Upper lobe of left lung (tissue), 6 donors: ENCODE results near the gene LLCFC1. TPM values are rescaled to one million over a fixed set of nuclear protein-coding genes. Genes with fewer than 3 reads are reported as not detected.

Source experiments
- ATAC-seq, 2 donors: fragments of 200-7000 bp; cut with Tn5 transposase; one replicate each; pipeline ENCODE4 v1.9.1; 2022; ENCODE audit warnings: mild to moderate bottlenecking in 2 of 2, moderate library complexity in 2 of 2; ENCODE audit not compliant: low FRiP score in 2 of 2
- DNase-seq, 2 donors: peaks; one replicate each; pipeline ENCODE4 v3.0.0-alpha.2; 2019 to 2020
- H3K27ac ChIP-seq, 4 donors: fragments of 200-600 bp; sonication (generic); one replicate each; pipeline ENCODE4 v1.5.1; 2016 to 2019
- H3K27me3 ChIP-seq, 4 donors: fragments of 200-600 bp; sonication (generic); one replicate each; pipeline ENCODE4 v1.5.1; 2017 to 2019
- H3K36me3 ChIP-seq, 4 donors: fragments of 200-600 bp; sonication (generic); one replicate each; pipeline ENCODE4 v1.5.1; 2016 to 2019
- H3K4me1 ChIP-seq, 4 donors: fragments of 200-600 bp; sonication (generic); one replicate each; pipeline ENCODE4 v1.5.1; 2018 to 2019
- H3K4me3 ChIP-seq, 4 donors: fragments of 200-600 bp; sonication (generic); one replicate each; pipeline ENCODE4 v1.5.1; 2017 to 2019; ENCODE audit warnings: mild to moderate bottlenecking in 2 of 4, moderate library complexity in 1 of 4
- H3K9me3 ChIP-seq, 4 donors: fragments of 200-600 bp; sonication (generic); one replicate each; pipeline ENCODE4 v1.5.1; 2018 to 2019
- EP300 ChIP-seq, 4 donors: sonication (generic); formaldehyde crosslinking; IDR thresholded peaks; one replicate each; pipeline ENCODE4 v1.5.1; 2017; ENCODE audit warnings: antibody characterized with exemption in 4 of 4, control low read depth in 2 of 4
- POLR2A ChIP-seq, 4 donors: fragments of 450-650 bp; IDR thresholded peaks; one replicate each; pipeline ENCODE4 v1.5.1; 2016 to 2017; ENCODE audit warnings: antibody characterized with exemption in 4 of 4, mild to moderate bottlenecking in 2 of 4
- POLR2AphosphoS5 ChIP-seq, 2 donors: sonication (generic); formaldehyde crosslinking; IDR thresholded peaks; one replicate each; pipeline ENCODE4 v1.5.1; 2017; ENCODE audit warnings: antibody characterized with exemption in 2 of 2
- WGBS, 2 donors: methylation state at CpG; one replicate each; pipeline ENCODE4 v1.1.5; 2017 to 2018; 5-methylcytosine and 5-hydroxymethylcytosine counted together
- total RNA-seq, 6 donors: library from RNA; depleted of rRNA in 4 of 6; stranded (reverse); fragments of >200 nt in 4 of 6; gene quantifications; one replicate each; pipeline versions ENCODE4 v1.1.0 to v1.2.1, GENCODE V29; 2016 to 2021
- TF ChIP-seq, protein P1 (sequence below), 6 experiments: fragments of 450-650 bp in 4 of 6; fragments of 200-600 bp in 2 of 6; sonication (generic) in 2 of 6; IDR thresholded peaks; one replicate each; pipeline ENCODE4 v1.5.1; 2016 to 2019; ENCODE audit warnings: antibody characterized with exemption in 6 of 6
- donor health status: DM: no; HTN: no; CAD: no; lungs with moderate emphysema.
- donor health status: DM: no; HTN: yes; CAD: no; lungs with severe emphysema.

Gene LLCFC1
- total RNA-seq, 6 donors from 2014 or later, result not detected

DNA sequence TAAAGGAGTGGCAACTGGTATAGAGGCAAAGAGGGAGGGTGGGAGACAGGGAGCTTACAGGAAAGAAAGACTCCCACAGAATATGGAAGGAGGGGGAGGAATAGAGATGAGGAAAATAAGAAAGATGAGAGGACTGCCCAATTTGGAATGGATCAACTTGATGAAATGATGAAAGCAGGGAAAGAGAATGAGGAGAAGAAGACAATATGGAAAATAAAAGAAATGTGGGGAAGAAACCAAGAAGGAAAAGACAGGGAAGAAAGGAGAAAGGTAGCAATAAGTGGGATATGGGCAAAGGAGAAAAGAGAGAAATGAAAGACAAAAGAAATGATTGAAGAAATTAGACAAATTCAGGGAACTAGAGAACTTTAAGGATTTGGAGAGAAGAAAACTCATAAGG, 19.9 kb downstream of the LLCFC1 start:
- Histone ChIP-seq H3K27ac (no peak overlapping the region), H3K36me3 (no peaks in the 10 kb centered on the region), H3K4me1 (no peaks in the 10 kb centered on the region), H3K27me3 (no peaks in the 10 kb centered on the region), H3K9me3 (peaks cover 0 to 5% (median 3%) of the 10 kb centered on the region in 4 donors), H3K4me3 (no peak overlapping the region)
- TF ChIP-seq, protein P1, sequence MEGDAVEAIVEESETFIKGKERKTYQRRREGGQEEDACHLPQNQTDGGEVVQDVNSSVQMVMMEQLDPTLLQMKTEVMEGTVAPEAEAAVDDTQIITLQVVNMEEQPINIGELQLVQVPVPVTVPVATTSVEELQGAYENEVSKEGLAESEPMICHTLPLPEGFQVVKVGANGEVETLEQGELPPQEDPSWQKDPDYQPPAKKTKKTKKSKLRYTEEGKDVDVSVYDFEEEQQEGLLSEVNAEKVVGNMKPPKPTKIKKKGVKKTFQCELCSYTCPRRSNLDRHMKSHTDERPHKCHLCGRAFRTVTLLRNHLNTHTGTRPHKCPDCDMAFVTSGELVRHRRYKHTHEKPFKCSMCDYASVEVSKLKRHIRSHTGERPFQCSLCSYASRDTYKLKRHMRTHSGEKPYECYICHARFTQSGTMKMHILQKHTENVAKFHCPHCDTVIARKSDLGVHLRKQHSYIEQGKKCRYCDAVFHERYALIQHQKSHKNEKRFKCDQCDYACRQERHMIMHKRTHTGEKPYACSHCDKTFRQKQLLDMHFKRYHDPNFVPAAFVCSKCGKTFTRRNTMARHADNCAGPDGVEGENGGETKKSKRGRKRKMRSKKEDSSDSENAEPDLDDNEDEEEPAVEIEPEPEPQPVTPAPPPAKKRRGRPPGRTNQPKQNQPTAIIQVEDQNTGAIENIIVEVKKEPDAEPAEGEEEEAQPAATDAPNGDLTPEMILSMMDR (IDR thresholded peaks at IDR 0.05), result no peak
- TF ChIP-seq POLR2A (IDR thresholded peaks at IDR 0.05) (no peak), POLR2AphosphoS5 (IDR thresholded peaks at IDR 0.05) (no peak), EP300 (IDR thresholded peaks at IDR 0.05) (no peak)
- DNase-seq (no peak), ATAC-seq (no peak)

DNA sequence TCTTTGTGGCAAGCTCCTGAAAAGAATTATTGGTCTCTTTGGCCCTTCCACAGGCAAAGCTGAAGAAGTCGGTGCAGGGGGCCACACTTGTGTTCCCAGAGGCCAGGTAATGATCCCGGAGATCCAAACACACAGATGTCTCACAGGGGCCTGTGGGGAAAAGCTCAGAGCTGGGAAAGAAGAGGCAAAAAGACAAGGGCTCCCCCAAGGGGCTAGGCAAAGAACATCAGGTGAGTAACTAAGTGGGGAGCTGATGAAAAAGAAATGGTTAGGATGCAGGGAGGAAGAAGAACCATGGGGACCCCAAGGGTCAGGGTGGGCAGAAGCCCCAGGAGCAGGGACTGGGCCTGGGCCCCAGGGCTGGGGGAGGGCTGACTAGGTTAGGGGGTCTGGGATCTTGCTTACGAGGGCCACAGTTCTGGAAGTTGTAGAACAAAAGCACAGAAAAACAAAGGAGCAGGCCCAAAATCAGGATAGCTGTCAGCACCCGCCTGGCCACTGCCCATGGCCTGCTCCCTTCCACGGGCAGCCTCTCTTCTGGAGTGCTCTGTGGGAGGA, 21.8 kb downstream of the LLCFC1 start:
- peak in 1 of 2 donors; percentile 35 for DNase-seq
- Histone ChIP-seq H3K36me3 (no peaks in the 10 kb centered on the region), H3K4me1 (no peaks in the 10 kb centered on the region), H3K9me3 (no peaks in the 10 kb centered on the region), H3K27ac (no peak overlapping the region), H3K4me3 (no peak overlapping the region), H3K27me3 (no peaks in the 10 kb centered on the region)
- ATAC-seq, result no peak
- TF ChIP-seq POLR2A (IDR thresholded peaks at IDR 0.05), result no peak
- TF ChIP-seq POLR2AphosphoS5 (IDR thresholded peaks at IDR 0.05), result no peak
- TF ChIP-seq EP300 (IDR thresholded peaks at IDR 0.05), result no peak
- TF ChIP-seq, protein P1 (IDR thresholded peaks at IDR 0.05), result no peak
- 88 to 94% methylated on average over 5 of the region's 5 CpGs for WGBS, 2 donors

DNA sequence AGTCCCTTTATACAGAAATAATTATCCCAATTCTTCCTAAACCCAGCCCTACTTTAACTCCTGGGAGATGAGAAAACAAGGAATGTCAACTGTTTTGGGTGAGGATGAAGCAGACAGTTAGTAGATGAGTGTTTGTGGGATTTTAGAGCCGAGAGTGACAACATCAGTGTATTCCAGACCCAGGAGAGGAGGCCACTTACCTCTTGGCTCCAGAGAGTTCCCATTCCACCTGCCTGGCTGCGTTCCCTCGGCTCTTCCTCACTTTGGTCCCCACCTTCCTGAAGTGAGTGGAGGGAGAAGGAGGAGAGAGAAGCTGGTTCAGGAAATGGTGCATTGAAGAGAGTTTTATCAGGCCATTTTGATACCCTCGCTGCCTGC, 22.3 kb downstream of the LLCFC1 start:
- WGBS, 2 donors, result 81 to 83% methylated on average over 4 of the region's 4 CpGs
- ATAC-seq, result no peak

DNA sequence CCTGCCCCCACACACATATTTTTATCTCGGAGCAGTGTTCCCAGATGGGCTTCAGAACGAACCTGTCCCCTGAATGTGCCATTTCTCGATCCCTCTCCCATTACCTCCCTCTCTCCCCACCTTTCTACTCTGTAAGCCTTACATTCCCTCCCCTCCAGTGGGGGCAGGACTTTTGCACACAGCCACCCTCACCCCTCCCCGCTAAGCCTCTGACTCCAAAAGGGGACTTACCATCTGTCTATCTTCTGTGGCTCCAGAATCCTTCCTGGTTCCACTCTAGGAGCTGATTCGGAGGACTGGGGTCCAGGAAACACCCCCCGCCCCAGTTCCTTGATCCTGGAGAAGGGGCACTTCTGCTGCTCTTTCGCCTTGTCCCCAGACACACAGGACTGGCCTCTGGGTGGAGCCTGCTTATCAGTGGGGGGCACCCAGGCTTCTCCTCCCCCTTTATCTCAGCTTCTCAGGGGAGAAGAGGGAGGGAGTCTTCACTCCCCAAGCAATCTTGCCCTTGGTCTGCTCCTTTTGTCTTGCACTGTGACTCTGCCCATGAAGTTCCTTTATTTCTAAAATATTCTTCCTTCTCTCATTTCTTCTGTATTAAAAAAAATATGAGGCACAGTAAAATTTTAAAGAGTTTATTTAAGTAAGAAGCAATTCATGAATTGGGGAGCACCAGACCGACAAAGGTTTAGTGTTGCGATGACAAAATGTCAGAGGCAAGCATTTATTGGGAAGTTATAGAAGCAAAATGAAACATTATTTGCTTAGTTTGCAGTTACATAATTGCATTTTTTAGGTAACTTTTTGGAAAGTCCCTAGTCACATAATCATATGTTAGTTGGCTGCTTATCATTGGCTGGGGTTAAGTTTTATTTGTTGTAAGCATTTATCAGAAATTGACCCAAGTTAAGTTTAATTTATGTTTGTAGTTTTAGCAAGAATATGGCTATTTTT, 23.0 kb downstream of the LLCFC1 start, which contains the start of gene KEL:
KEL (minus strand) TSS at position 391 of the 954 bp plus-strand sequence; CDS start at position 234, 157 bp downstream.
- H3K4me3 ChIP-seq, result no peak within 1 kb of the TSS
- ATAC-seq, result no peak
- H3K27me3 ChIP-seq, result no peaks in the 10 kb centered on the region
- WGBS, 2 donors, result 62 to 76% methylated on average over 9 of the region's 9 CpGs
- no peaks in the 10 kb centered on the region for H3K9me3 ChIP-seq
- H3K36me3 ChIP-seq, result no peaks in the 10 kb centered on the region
- TF ChIP-seq POLR2AphosphoS5 (IDR thresholded peaks at IDR 0.05) (no peak), POLR2A (IDR thresholded peaks at IDR 0.05) (no peak), EP300 (IDR thresholded peaks at IDR 0.05) (no peak)
- TF ChIP-seq, protein P1 (IDR thresholded peaks at IDR 0.05), result no peak
- no peak for DNase-seq
- H3K4me1 ChIP-seq, result no peaks in the 10 kb centered on the region
- no peak within 1 kb of the TSS for H3K27ac ChIP-seq

More for the DNA sequence above, 22.3 kb downstream of the LLCFC1 start:
- no peaks in the 10 kb centered on the region for H3K36me3 ChIP-seq
- DNase-seq, result no peak
- no peaks in the 10 kb centered on the region for H3K4me1 ChIP-seq
- no peak overlapping the region for H3K4me3 ChIP-seq
- H3K9me3 ChIP-seq, result no peaks in the 10 kb centered on the region
- no peaks in the 10 kb centered on the region for H3K27me3 ChIP-seq
- TF ChIP-seq, protein P1 (IDR thresholded peaks at IDR 0.05), result no peak
- no peak for TF ChIP-seq POLR2A (IDR thresholded peaks at IDR 0.05)
- TF ChIP-seq POLR2AphosphoS5 (IDR thresholded peaks at IDR 0.05), result no peak
- no peak overlapping the region for H3K27ac ChIP-seq
